NCI-H1417 treated with DMSO at 0.1 percent for 48 hours (cell line): Measurements from ENCODE around the gene PTPN12.
"Not testable (repeated sequence)": the region's sequence is repeated elsewhere in the genome, so short reads cannot be mapped to it uniquely, and the experiment has no call there.

Experiments
- DNase-seq: peaks from one replicate; lab custom pipeline; 2025; lab: John Stamatoyannopoulos, UW

The PTPN12 gene

DNA sequence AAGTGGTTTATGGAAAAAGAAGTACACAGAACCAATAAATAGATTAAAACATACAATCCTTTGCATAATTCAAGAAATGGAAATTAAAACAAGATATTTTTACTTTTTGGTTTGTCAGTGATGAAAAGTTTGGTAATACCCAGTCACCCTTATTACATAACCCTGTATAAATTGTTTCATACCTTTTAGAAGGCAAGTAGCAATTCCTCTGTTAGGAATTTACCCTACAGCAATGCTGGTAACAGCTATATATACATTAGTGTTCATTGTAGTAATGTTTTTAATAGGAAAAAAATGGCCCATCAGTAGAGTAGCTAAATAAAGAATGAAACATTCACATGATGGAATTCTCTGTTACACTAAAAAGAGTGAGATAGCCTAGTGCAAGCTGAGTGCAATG lies 42.7 kb downstream of the PTPN12 start:
- DNase-seq, result no peak

- DNase-seq, result no peak
Measured at GRCh38 chr7:77580762-77581350, 43.8 kb downstream of the PTPN12 start.

GRCh38 chr7:77587272-77587671 lies 50.2 kb downstream of the PTPN12 start:
- DNase-seq, result no peak

DNA sequence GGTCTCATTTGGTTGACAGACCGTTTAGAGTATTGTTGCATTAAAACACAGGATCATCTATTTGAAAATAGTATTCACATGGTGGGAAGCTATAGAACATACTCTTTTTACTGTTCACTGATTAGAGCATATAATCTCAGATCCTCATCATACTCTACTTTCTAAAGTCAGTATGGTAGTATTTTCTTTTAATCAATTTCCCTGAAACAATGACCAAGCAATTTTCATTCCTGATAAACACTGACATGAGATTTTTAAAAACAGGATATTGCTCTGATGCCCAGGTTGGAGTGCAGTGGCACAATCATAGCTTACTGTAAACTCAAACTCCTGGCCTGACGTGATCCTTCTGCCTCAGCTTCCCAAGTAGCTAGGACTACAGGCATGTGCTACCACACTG lies 63.9 kb downstream of the PTPN12 start:
- no peak for DNase-seq

GRCh38 chr7:77606562-77606961 lies 69.5 kb downstream of the PTPN12 start:
- DNase-seq, result no peak

GRCh38 chr7:77619314-77619713 lies 82.2 kb downstream of the PTPN12 start:
- no peak for DNase-seq

GRCh38 chr7:77626586-77627308 lies 89.7 kb downstream of the PTPN12 start:
- DNase-seq, result no peak

DNA sequence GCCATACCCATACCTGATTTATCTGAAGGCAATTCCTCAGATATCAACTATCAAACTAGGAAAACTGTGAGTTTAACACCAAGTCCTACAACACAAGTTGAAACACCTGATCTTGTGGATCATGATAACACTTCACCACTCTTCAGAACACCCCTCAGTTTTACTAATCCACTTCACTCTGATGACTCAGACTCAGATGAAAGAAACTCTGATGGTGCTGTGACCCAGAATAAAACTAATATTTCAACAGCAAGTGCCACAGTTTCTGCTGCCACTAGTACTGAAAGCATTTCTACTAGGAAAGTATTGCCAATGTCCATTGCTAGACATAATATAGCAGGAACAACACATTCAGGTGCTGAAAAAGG lies 90.2 kb downstream of the PTPN12 start:
- no peak for DNase-seq

- DNase-seq, result no peak
Measured at GRCh38 chr7:77629797-77630196, 92.7 kb downstream of the PTPN12 start.

DNA sequence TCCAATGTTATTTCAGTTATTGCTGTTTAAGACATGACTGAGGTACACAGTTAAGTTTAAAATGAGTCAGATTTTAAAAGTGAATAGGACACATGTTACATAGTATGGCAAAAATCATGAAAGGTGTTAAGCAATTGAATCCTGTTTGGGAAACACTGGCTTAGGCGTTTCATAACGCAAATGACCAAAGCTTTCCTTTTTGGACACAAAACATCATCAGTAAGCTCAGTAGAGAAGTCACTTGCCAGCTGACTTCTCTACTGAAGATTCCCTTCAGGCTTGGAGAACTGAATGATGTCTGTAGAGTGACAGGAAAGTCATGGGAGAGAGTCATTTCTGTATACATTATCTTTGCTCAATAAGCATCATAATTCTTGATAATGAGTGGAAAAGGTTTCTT lies 94.7 kb downstream of the PTPN12 start:
- no peak for DNase-seq

DNA sequence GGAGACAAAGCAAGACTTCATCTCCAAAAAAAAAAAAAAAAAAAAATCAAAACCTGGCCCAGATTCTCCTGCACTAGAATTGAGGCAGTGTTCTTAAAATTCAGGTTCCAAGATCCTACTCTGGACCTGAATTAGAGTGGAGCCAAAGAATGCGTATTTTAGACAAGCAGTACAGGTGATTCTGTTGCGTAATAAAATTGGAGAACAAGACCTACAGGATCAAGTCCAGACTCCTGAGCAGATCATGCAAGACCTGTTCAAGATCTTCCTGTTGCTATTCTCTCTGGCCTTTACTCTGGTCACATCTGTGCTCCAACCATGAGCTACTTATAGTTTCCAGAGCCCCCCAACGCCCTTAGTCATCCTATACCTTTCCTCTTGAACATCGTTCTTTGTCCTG lies 107.7 kb downstream of the PTPN12 start:
- no peak for DNase-seq

GRCh38 chr7:77648742-77649338 lies 111.7 kb downstream of the PTPN12 start:
- DNase-seq, result no peak

DNA sequence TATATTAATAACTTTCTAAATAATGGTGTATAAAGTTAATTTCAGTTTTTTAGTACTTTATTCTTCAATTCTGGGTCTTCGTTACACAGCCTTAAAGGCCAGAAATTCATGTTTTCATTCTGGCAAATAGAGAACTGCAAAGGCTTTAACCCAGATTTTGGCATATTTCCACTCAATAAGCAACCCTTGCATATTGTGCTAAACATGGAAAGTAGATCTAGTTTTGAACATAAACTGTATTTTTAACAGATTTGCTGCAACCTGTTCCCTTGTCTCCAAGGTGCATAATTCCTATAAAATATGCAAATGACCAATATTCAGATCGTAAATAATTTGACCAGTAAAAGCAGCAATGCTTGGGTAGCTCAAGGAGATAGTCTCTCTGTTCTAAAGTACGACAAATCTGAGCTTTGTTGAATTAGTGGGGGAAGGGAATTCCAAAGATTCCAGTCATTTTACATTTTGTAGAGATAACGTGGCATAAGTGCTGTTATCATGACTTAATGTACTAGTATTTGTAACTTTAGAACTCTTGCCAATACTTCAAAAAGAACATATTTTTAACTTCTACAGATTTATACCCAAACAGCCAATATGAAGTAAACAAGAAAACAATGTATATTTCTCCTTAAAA lies 112.7 kb downstream of the PTPN12 start:
- no peak for DNase-seq

DNA sequence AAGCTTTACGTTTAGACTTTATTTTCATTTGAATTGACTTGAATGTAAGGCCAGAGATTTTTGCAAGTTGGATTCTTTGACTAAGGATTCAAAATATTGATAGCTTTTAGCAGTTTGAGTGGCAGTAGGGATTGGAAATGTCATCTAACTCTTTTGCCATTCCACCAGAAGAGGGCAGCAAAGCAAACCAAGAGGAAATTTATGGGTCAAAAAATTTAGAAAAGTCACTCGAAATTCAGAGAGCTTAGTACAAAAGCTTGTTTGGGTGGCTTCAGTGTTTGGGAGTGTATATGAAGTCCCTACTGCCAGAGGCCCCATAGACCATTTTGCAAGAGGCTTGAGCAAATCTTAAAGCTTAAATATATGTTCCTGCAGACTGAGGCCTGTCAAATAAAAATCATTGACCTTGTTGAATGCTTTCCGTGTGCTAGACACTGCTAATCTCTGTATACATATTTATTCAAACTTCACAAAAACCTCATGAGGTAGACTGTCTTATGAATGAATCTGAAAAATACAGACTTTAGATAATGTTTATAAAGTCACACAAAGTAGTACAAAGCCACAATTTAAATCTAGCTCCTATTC lies 114.6 kb downstream of the PTPN12 start:
- no peak for DNase-seq

DNA sequence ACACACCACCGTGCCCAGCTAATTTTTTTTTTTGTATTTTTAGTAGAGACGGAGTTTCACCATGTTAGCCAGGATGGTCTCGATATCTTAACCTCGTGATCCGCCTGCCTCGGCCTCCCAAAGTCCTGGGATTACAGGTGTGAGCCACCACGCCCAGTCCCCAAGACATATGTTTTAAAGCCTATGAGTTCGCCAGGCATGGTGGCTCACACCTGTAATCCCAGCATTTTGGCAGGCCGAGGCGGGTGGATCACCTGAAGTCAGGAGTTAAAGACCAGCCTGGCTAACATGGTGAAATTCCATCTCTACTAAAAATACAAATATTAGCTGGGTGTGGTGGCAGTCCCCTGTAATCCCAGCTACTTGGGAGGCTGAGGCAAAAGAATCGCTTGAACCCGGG lies 115.7 kb downstream of the PTPN12 start:
- not testable (repeated sequence) for DNase-seq

DNA sequence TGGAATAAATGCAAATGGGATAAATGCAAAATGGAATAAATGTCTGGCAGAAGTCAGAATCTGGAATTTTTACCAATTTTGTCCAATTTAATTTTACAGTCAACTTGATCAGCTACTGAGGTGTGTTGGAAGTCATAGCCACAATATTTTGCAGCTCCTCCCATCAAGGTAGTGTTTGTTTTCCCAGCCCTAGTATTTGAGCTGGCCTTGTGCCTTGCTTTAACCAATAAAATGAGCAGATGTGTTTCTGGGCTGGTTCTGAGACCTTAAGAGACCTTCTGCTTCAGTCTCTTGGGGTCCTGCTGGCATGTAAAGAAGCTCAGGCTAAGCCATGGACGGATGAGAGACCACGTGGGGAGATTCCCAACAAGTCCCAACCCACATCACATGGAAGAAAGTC lies 116.5 kb downstream of the PTPN12 start:
- DNase-seq, result no peak

DNA sequence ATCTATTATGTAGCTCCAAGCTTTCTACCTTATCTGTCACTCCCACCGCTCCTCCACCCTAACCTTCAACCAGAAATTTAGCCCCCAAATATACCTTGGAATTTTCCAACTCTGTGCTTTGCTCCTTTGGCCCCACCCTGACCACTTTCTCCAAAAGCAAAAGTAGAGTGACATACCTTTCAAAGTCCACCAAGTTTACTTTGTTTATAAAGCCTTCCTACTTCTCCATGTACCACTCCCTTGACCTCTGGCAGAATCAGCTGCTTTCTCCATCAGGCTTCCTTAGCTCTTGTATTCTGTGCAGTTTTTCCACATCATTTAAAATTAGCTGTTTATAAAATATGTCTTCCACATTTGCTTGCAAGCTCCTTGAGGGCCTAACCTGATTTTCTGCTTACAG lies 118.3 kb downstream of the PTPN12 start:
- DNase-seq, result no peak

GRCh38 chr7:77655836-77656455 lies 118.9 kb downstream of the PTPN12 start:
- DNase-seq, result no peak

- DNase-seq, result no peak
Measured at GRCh38 chr7:77657427-77658224, 120.5 kb downstream of the PTPN12 start.

GRCh38 chr7:77658928-77659327 lies 121.8 kb downstream of the PTPN12 start:
- DNase-seq, result no peak

- DNase-seq, result no peak
Measured at GRCh38 chr7:77661816-77662215, 124.7 kb downstream of the PTPN12 start.

DNA sequence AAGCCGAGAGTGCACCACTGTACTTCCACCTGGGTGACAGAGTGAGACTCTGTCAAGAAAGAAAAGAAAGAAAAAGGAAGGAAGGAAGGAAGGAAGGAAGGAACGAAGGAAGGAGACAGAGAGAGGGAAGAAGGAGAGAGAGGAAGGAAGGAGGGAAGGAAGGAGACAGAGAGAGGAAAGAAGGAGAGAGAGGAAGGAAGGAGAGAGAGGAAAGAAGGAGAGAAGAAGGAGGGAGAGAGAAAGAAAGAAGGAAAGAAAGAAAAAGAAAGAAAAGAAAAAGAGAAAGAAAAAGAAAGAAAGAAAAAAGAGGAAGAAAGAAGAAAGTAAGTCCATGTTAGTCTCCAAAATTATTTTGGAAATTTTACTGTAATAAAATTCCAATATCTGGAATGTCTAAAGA lies 125.8 kb downstream of the PTPN12 start:
- no peak for DNase-seq
